Smooth muscle cell of the brain vasculature (primary cell): ENCODE results near the gene ATP13A4.
A peak's percentile ranks its signal among the peaks of the same experiment; 100 is the strongest.

Experiments
- DNase-seq: peaks from one replicate; pipeline ENCODE4 v3.0.0-alpha.2; 2012; ENCODE audit warnings: low read depth, low spot score

Gene ATP13A4, protein sequence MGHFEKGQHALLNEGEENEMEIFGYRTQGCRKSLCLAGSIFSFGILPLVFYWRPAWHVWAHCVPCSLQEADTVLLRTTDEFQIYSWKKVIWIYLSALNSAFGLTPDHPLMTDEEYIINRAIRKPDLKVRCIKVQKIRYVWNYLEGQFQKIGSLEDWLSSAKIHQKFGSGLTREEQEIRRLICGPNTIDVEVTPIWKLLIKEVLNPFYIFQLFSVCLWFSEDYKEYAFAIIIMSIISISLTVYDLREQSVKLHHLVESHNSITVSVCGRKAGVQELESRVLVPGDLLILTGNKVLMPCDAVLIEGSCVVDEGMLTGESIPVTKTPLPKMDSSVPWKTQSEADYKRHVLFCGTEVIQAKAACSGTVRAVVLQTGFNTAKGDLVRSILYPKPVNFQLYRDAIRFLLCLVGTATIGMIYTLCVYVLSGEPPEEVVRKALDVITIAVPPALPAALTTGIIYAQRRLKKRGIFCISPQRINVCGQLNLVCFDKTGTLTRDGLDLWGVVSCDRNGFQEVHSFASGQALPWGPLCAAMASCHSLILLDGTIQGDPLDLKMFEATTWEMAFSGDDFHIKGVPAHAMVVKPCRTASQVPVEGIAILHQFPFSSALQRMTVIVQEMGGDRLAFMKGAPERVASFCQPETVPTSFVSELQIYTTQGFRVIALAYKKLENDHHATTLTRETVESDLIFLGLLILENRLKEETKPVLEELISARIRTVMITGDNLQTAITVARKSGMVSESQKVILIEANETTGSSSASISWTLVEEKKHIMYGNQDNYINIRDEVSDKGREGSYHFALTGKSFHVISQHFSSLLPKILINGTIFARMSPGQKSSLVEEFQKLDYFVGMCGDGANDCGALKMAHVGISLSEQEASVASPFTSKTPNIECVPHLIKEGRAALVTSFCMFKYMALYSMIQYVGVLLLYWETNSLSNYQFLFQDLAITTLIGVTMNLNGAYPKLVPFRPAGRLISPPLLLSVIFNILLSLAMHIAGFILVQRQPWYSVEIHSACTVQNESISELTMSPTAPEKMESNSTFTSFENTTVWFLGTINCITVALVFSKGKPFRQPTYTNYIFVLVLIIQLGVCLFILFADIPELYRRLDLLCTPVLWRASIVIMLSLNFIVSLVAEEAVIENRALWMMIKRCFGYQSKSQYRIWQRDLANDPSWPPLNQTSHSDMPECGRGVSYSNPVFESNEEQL

DNA sequence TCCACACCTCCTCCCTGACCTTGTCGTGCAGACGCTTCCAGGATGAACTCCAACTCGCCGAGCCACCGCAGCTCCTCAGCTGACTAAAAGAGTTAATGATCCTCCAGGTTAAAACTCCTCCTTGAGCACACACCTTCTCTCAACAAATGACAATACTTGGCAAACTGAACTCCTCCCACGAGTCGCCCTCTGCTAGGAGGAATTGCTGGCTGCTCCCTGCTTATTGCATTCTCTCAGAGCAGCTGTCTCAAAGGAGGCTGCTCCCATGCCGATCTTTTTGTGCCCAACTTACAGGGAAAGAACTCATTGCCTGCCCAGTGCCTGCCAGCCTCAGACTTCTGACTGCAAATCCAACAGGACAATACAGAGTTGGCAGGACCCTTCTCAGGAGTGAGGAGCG, at the start of gene ATP13A4:
TSS of gene ATP13A4 (minus strand) at position 85 of the 400 bp plus-strand sequence. CDS start 96 bp downstream, outside the sequence.
- no peak for DNase-seq

DNA sequence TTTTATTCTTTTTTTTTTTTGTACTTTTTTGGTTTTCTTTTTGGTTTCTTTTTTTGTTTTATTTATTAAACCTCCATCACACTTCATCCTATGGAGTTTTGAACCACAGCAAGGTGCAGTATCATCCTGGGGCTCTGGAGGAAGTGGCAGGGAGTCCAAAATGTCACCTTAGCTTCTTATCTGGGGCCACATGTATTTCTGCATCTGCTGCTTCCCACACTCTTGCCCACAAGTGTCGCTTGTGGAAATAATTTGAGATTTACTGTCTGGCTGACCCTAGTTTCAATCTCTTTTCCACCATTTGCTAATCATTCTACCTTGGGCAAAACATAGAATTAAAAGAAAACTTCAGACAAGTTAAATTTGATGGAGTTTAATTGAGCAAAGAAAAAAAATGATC, 44.7 kb upstream of the ATP13A4 start:
- DNase-seq, result no peak

DNA sequence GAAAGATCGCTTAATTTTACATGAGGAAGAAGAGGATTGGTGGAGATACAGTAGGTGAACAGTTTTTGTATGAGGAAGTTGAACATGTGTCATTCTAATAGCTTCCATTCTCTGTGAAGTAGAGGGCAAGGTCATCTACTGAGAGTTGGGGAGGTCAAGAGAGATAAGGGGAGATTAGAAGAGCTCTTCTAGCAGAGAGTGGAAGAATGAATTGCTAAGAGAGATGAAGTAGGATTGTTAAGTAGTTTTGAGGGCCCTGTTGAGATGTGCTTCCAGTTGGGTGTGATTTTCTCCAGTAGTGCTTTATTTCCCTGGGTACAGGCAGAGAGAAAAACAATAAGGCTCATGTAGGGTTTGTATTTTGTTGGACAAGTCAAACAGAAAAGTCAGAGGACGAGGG, 43.5 kb upstream of the ATP13A4 start:
- no peak for DNase-seq

DNA sequence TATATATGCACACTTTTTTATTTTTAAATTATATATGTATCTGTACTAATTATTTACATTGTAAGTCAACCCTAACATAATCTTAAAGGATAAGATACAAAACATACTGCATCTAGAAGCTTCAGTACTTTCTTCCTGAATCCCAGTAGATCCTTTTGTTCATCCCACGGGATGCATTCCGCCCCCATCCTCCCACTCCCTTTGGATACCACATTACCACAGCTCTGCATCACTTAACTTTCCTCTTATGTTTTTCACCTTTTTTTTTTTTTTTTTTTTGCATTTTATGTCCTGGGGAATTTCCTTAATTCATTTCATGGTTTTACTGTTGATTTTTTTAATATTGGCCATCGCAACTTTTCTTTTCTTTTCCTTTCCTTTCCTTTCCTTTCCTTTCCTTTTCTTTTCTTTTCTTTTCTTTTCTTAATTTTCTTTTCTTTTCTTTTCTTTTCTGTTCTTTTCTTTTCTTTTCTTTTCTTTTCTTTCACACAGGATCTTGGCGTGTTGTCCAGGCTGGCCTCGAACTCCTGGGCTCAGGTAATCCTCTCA, 41.3 kb upstream of the ATP13A4 start:
- no peak for DNase-seq

DNA sequence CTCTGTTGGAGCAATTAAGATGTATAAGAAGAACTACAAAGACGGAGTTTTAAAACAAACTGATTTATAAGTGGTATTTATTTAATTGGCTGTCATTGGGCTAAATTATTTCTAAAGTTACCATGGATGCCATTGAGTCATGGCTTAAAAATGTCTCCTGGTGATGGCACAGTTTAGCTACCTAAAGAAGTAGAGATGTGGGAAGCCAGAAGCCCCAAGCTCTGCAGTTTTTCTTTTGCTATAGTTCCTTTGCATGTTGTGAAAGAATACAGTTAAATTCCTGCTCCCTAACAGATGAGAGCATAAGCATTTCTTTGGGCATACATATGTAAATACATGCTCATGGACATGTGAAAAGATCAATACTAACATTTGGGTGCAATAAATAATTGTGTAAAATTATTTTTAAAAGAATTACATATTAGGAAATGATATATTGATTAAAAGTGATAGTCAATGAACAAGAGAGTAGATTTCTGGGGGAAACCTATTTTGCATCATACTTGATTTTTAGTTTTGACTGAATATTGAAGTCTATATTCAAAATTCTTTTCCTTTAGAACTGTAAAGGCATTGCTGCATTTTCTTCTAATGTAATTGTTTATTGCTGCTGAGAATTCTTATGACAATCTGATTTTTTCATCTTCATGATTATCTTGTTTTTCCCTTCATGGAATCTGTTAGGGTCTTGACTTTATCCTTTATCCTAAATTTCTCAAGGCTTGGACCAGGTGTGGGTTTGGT, 40.4 kb upstream of the ATP13A4 start:
- no peak for DNase-seq

DNA sequence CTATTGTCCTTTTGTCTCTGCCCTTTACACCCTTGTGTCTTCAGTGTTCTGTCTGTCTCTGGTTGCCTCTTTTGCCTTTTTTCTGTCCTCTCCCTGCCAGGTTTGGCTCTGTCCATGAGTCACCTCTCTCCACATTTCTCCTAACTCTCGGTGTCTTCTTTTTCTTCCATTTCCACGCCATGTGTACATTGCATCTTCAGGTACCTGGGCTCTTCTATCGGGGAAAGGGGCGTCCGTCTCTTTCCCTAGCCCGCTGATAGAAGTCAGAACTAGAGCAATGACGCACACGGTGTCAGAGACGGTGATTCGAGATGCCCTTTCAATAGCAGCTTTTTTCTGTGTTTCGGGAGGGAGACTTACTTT, 39.0 kb upstream of the ATP13A4 start:
- DNase-seq, result no peak

DNA sequence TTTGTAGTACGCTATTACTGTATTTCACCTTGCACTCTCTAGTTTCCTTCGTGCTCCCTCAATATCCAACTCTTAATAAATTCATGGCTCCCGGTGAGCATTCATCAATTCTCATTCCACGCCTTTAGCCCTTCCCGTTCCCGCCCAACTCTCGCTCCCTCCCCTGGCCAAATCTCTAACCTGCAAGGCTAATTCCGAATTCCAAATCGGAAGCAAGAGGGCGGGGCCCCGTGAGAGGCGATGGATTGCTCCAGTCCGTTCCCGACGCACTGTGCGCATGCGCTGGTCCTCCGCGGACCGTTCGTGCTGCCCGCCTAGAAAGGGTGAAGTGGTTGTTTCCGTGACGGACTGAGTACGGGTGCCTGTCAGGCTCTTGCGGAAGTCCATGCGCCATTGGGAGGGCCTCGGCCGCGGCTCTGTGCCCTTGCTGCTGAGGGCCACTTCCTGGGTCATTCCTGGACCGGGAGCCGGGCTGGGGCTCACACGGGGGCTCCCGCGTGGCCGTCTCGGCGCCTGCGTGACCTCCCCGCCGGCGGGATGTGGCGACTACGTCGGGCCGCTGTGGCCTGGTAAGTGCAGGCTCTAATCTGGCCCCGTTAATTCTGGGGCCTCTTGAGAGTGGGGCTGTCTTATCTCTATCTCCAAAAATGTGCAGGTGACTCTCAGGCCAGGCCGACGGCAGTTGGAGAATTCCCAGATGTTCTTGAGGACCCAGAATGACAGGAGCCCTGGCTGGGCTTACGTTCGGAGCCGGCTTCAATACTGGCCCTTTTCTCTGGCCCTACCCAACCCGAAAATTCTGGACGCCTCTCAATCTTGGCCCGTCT, 38.4 kb upstream of the ATP13A4 start, which contains the start of gene OPA1:
TSS of gene OPA1 (plus strand) at position 368 of the 827 bp plus-strand sequence. CDS start at position 538, 170 bp downstream.
- DNase-seq, result peak; percentile 97

DNA sequence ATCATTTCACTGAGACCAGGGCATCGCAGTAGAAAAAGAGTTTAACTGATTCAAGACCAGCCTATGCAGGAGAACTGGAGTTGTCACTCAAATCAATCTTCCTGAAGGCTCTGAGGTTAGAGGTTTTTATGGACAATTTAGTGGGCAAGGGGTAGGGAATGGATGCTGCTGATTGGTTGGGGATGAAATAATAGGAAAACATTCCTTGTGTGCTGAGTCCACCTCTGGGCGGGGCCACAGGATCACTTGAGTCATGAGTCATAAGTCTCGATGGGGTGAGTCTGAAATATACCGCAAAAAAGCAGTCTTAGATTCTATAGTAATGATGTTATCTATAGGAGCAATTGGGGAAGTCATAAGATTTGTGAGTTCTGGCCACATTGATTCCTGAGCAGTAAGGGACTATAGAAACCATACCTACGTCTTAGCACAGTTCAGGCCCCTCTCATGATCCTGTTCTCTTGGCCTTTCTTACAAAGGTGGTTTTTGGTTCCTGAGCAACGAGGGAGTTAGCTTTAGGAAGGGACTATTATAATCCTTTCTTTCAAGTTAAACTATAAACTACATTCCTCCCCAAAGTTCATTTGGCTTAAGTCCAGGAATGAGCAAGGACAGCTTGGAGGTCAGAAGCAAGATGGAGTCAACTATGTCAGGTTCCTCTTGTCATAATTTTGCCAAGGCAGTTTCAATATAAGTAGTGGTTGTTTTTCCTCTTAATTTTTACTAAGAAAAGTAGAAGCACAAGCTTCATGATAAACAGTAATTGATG, 35.6 kb upstream of the ATP13A4 start:
- DNase-seq, result no peak

DNA sequence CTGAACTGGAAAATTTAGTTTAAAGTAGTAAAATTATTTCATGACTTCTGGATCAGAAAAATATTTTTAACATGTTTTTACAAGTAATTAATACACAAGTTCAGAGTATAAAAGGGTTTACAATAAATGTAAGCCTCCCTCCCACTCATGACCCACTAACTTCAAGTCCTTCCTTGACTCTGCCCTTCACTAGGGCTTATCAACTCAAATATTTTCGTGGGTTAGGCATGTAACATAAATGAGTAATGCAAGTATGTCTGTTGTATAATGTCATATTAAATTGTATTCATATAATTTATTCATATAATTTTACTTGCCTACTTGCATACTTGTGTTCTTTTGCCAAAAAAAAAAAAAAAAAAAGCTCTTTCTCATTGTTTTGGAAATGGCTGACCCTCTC, 34.9 kb upstream of the ATP13A4 start:
- no peak for DNase-seq

DNA sequence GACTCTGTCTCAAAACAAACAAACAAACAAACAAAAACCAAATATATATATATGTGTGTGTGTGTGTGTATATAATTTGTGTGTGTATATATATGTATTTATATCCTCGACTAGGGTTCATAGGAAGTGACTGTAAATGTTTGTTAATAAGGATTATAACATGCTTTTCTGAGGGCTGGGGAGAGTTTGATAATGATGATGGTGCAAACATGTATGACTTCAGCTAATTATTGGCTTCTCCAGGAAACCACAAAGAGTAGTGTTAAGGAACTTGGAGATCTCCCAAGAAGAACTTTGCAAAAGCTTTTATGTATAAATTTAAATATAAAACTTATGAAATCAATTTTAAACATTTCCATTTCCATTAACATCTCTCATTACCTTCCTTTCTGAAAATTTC, 34.4 kb upstream of the ATP13A4 start:
- DNase-seq, result no peak

DNA sequence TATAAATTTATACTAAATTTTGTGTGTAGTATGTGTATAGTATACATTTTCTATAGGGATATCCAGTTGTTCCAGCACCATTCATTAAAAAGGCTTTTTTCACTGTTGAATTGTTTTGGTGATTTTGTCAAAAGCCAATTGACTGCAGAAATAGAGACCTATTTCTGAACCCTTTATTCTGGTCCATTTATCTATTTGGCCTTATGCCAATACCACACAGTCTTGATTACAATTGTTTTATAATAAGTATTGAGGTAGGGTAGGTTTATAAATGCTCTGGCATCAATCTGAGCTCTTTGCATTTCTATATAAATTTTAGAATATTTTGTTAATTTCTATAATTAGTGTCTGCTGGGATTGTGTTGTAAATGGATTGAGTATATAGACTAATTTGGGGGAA, 31.8 kb upstream of the ATP13A4 start:
- no peak for DNase-seq

DNA sequence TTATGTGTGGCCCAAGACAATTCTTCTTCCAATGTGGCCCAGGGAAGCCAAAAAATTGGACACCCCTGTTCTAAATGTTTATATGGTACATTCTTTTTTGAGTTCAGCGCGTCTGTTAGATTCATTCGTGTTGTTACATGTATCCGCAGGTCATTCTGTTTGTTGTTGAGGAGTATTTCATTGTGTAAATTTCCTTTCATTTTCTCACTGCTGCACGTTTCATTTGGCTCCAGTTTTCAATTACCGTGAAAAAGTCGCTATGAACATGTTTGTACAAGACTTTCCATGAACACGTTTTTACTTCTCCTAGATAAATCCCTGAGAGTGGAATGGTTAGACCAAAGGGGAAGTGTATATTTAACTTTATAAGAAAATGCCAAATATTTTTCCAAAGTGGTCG, 30.8 kb upstream of the ATP13A4 start:
- DNase-seq, result no peak

DNA sequence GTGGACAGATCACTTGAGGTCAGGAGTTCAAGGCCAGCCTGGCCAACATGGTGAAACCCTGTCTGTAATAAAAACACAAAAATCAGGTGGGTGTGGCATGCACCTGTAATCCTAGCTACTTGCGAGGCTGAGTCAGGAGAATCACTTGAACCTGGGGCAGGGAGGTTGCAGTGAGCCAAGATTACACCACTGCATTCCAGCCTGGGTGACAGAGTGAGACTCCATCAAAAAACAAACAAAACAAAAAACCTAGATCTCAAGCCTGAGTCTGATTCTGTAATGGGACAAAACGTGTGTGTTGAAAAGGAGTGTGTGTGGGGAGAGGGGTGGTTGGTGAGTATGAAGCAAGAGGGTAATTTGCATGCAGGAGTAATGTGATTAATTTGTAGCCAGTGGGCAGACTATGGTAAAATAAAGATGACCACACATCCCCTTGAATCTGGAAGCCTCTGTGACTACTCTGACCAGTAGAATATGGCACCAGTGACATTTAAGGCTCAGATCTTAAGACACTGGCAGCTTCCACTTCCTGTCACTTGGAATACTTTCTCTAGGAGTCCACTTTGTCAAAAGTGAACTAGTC, 19.9 kb upstream of the ATP13A4 start:
- DNase-seq, result no peak

DNA sequence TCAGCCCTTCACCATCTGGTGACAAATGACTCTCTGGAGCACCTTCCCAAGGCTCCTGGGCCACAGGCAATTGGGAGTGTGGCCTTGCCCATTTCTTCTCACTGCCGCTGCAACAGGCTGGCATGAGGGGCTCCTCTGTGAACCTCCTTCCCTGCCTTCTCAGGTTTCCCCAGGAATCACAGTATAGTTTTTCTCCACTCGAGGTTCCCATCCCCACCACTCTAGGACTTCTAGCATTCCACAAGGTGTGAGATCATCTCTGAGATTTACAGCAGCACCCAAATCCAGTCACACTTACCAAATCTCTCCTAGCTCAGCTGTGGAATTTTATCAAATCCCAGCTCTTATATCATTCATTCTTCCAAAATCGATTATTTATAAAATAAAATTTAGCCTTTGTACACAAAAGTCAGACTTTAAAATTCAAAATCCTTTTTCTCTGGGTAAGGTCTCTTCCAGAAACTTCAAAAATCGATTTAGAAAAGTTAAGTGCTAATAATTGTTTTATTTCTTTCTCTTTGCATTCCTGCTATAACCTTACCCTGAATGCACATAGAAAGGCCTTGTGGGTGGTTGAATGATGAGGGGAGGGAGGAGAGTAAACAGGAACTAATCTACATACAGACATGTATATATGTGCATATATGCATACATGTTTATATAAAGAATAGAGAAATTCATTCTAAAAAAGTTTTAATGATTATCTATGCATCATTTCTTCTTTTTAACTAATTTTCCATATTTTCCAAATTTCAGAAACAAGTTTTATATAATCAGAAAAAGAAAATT, 18.9 kb upstream of the ATP13A4 start:
- no peak for DNase-seq

DNA sequence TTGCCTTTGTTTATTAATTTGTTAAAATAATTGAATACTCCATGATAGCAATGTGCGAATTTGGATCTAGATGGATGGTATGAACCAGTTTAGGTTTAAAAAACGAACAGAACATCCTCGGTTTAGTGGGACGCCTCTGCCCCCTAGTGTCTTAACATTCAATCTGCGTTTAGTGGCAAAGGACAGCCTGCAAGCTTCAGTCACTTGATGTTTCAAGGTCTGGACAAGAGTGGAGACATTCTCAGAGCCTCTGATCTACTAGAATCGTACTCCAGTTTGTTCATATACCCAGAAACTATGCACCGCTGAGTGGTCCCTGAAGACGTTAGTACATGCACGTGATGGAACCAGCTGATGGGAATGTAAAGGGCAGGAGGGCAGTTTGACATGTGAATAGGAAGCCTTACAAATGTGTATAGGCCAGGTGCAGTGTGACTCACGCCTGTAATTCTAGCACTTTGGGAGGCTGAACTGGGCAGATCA, 17.8 kb upstream of the ATP13A4 start:
- DNase-seq, result no peak

DNA sequence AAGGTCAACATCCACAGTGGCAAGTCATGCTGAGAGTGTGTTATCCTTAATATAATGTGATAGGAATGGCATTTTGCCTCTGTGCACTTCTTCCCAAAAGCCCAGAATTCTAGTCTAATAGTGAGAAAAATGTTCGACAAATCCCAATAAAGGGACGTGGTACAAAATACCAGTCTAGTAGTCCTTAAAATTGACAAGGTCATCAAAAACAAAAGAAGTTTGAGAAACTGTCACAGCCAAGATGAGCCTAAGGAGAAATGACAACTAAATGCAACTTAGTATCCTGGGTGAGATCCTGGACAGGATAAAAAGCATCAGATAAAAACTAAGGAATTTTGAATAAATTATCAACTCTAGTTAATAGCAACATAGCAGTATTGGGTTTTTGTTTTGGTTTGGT, 14.4 kb upstream of the ATP13A4 start:
- no peak for DNase-seq

DNA sequence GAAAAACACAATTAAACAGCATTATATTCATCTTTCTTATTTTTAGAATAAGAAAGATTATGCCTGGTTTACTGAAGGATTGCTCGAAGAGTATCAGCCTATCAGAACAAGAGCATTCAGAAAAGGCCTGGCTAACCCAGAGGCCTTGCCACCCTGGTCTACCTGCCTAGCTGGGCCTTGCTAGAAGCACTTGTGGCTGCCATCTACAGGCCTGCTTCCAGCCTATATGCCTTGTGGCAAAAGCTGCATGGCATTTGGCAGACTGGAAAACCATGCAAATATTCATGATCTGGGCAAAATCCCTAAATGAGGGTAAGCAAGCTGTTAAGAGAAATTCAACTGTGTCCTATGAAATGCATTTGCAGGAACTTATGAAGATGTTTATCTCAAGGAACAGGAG, 9.3 kb upstream of the ATP13A4 start:
- no peak for DNase-seq

DNA sequence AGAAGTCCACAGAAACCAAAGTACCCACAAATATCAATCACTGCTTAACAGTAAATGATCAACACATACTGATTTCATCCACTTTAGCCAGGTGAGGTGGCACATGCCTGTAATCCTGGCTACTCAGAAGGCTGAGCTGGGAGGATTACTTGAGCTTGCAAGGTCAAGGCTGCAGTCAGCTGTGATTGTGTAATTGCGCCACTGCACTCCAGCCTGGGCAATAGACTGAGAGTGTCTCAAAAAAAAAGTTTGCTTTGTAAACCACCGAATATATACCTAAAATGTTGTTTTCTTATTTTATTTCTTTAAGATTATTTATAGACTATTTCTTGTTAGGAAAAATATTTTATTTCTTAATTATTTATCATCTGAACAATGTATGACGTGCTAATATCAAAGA, 8.7 kb upstream of the ATP13A4 start:
- no peak for DNase-seq
